RKO (cell line): ENCODE data around the gene TGM3.

Experiments used
- DNase-seq: peaks from one replicate; pipeline ENCODE4 v3.0.0-alpha.2; 2016; ENCODE audit warnings: low spot score

The TGM3 gene

DNA sequence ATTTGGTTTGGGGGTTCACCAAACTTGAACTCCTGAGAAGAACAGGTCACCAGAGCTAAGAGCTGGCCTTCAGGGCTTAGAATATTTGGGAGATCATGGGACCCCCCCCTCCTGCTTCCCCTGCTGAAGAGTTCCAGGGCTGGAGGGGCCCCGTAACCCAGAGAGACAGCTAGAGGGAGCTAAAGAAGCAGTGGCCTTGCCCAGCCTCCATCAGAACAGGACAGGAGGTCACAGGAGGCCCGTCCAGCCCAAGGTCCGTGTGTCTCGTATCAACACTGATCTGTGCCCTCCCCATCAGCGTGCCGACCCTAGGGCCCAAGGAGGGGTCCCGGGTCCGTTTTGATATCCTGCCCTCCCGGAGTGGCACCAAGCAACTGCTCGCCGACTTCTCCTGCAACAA, 44.3 kb downstream of the TGM3 start:
- DNase-seq, result no peak

DNA sequence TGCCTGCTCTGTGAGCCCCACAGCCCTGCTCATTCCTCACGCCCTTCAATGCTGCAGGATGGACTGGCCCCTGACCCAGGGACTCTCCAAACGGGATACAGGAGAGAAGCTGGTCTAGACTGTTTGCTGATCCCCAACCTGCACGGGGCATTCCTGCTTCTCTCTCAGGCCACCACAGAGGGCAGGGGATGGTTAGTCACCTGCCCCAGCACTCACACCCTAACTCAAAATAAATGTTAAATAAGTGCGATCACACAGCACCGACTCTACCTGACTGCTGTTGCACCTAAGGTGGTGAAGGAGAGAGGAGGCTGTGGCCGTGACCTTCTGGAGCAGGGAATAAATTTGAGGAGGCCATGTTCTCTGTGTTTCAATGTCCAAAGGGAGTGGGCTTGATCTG, 45.0 kb downstream of the TGM3 start:
- DNase-seq, result no peak

DNA sequence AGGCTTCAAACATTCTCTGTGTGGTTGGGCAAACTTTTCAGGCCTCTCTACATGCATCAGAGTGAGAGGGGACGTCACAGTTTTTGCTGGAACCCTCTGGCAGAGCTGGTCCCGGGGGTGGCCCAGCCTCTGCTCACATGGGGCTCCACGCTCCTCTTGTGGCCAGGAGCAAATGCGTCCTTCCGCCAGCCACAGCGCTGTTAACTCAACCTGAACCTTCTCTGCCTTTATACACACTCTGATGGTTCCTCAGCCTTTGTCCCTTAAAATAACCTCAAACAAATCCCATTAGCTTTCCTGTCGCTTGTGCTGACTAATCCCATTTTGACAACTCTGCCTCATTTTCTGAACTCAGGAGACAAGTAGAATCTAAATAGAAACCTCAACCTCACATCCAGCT, 45.5 kb downstream of the TGM3 start:
- DNase-seq, result no peak

DNA sequence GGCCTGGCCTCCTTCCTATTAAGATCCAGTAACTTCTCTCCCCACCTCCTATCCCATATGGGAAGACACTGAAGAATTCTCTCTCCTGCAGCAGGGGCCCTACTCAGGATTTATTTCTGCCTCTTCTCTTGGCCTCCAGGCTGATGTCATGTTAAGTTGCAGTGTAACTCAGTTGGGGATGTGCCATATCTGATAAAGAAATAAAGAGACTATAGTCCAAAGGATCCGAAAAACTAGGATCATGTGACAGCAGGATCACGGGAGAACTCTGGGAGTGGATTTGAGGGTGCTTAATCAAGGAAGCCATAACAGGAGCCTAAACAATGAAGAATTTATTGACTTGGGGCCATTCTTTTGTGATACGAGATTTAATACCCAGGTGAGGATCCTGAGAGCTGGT, 46.4 kb downstream of the TGM3 start:
- DNase-seq, result no peak

DNA sequence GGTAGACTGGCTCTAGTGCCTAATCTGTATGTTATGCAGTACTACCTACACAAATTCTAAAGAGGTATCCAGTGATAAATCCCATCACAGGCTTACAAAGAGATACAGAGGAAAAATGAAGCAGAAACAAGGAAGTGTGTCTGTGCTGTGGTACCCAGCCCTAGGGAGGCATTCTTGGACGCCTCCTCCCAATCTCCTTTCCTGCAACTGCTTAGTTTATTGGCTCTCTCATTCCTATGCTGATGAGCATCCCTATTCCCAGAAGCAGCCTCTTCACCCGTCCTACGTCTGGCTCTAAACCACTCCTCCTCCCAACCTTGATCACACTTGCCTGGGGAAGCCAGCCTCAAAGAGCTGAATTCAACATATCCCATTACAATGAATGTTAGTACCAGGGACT, 50.4 kb downstream of the TGM3 start:
- DNase-seq, result no peak

DNA sequence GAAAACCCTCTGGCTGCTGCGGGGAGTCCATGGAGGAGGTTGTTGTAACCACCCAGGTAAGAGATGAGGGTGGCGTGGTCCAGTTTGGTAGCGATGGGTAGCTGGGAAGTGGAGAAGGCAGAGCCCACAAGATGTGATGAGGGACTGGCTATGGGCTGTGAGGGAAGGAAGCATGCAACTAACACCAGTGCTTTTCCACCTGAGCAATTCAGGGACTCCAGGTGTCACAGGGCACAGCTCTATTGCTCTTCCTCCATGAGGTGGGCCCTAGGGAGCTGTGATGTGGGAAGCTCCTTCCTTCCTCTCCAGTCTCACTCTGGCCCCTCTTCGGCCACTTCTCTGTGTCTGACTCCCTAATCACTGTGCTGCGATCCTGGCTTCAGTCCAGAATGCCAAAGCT, 52.5 kb downstream of the TGM3 start:
- no peak for DNase-seq

DNA sequence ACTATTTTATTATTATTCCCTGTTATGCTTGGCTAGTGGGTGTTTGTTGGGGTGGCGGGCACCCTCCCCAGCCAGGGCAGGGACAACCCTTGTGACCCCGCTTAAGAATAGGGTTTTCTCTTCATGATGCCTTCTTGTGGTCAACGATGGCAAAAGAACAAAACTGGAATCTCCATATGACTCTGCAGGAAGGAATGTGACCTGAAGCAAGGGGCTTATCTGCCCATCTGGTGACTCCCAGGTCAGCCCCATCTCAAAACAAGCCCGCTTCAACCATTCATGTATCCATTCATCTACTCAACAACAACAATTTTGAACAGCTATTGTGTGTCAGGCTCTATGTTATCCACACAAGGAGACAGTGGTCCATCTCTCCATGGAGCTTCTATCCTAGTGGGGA, 54.0 kb downstream of the TGM3 start:
- DNase-seq, result peak; percentile 5

DNA sequence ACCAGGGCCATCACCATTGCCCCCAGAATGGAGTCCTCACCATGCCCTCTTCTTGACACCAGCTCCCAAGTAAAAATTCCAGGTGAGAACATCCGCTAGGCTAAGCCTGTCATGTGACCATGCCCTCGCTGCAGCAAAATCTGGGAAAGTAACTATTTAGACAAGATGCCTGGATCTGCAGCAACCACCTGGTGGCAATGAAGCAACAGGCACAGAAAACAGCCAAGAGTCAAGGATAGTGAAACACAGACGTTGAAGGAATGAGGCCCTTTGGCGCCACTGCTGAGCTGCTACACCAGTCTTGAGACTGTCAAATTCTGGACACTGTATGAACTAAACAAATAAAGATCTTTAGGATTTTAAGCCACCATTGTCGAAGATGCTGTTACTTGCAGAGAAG, 54.8 kb downstream of the TGM3 start:
- no peak for DNase-seq

DNA sequence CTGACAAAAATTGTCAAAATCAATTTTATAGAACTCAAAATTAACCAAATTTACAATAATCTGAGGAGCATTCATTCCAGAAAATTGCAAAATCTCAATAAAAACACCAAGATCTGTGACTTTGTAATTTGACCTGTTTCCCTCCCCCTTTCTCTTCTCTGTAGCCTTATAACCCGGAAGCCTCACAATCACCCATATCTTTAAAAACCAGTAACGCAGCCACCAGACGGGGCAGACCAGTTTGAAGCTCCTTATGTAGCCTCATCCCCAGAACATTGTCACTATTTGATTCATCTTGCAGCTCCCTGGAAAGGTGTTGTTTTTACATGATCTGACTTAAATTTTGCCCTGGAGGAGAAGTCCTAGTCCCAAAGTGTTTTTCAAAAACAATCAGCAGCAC, 57.4 kb downstream of the TGM3 start:
- no peak for DNase-seq

DNA sequence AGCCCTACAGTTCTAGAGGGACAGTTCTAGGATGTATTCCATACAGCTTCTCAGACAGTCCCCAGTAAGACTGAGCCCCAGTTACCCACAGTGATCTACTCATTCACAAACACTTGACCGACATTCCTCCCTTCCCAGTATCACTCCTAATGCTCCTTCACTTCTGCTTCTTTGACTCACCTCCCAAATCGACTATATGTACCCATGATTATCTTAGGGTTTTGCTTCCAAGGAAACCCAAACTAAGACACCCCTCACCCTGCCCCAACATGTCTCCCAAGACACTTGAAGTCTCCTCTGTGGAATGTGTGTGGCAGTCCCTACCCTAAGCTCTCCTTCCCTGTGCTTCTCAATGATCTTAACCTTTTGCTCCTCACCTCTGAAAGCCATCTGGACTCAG, 61.3 kb downstream of the TGM3 start:
- DNase-seq, result no peak

DNA sequence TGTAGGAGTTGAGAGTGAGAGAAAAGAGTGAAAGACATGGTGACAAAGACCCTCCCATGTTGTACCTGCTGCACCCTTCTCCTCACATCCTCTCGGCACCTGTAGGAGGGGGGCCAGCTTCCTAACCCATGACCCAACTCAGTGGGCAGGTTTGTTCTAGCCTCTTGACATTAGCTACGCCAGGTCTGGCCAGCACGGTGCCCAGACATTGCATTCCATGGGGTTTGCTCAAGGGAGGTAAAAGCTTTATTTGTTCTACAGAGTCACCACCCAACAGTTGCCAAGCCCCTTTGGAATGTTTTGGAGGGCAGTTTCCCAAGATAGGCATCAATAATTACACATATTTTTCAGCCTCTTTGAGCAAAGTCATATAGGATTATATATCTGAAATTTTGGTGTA, 62.2 kb downstream of the TGM3 start:
- DNase-seq, result no peak

DNA sequence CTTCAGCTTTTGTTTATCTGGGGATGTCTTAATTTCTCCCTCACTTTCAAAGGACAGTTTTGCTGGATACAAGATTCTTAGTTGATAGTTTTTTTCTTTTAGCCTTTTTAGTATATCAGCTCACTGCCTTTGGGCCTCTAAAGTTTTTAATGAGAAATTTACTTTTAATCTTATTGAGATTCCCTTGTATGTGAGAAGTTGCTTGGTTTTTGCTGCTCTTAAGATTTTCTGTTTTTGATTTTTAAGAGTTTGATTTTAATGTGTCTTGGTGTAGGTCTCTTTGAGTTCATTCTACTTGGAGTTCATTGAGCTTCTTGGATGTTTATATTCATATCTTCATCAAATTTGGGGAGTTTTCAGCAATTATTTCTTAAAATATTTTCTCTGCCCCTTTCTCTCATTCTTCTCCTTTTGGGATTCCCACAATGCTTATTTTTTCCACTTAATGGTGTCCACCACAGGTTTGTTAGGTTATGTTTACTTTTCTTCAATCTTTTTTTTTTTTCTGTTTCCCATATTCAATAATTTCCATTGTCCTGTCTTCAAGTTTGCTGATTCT, 65.3 kb downstream of the TGM3 start:
- DNase-seq, result no peak

DNA sequence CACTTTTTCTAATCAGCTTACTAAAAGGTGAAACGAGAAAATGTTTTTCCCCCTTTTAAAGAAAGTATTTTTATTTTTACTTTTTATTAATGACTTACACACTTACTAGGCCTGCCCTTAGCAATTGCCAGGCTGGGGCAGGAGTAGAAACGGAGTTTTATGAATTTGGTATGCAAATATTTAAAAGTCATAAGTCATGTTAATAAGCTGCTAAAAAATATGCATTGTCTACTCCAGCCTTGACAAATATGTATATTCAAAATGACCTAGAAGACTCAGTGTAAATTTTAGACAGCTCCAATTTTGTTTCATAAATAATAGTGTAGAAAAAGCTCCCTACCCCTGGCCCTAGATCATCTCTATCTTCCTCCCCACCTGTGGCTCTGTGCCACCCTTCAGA, 67.4 kb downstream of the TGM3 start:
- no peak for DNase-seq

DNA sequence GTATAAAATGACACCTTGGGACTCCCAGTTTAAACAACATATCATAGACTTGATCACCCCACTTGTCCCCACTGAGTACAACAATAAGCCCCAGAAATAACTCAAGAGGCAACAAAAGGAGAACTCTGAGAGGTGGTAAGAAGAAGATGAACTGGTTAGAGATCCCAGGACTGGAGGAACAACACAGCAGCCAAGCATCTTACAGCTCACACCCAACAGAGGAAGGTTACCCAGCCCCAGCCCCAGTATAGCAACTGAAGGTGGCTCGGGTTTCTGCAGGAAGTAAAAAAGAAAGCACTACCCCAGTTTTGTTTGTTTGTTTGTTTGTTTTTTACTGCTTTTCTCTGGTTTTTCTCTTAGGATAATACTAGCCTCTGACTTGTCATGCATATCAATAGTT, 67.8 kb downstream of the TGM3 start:
- no peak for DNase-seq

DNA sequence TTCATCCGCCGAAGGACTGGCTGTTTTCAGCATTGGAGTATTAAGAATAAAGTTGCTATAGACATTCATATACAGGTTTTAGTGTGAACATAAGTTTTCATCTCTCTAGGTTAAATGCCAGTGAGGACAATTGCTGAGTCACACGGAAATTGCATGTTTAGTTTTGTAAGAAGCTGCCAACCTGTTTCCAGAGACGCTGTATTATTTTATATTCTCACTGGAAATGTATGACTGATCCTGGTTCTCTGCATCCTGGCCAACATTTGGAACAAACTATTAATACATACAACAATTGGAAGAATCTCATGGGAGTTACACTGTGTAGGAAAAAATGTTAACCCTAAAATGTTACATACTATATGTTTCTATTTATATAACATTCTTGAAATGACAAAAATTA, 68.2 kb downstream of the TGM3 start:
- DNase-seq, result no peak

DNA sequence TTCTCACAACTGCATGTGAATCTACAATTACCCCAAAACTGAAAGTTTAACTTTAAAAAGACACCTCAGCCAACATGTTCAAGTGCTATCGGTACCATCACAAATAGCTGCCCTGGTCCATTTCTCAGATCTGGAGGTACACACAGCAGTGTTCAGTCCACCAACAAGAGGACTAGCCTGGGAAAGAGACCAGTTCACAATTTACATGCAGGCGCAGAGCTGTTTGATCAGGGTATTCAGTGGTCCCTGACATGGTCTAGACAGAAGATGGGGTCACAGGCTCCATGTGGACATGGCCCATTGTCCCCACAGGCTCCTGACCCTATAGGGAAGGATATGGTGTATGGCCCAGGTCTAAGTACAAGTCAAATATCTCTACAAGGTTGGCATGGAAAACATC, 69.3 kb downstream of the TGM3 start:
- DNase-seq, result no peak

DNA sequence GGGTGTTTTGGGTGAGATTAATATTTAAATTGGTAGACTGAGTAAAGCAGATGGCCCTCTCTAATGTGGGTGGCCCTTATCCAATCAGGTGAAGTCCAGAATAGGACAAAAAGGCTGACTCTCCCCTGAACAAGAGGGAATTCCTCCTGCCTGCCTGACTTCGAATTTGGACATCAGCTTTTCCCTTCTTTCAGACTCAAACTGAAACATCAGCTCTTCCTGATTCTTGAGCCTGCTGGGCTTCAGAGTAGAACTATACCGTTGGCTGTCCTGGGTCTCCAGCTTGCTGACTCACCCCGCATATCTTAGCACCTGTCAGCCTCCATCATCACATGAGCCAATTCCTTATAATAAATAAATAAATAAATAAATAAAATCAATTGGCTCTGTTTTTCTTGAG, 69.9 kb downstream of the TGM3 start:
- DNase-seq, result no peak

DNA sequence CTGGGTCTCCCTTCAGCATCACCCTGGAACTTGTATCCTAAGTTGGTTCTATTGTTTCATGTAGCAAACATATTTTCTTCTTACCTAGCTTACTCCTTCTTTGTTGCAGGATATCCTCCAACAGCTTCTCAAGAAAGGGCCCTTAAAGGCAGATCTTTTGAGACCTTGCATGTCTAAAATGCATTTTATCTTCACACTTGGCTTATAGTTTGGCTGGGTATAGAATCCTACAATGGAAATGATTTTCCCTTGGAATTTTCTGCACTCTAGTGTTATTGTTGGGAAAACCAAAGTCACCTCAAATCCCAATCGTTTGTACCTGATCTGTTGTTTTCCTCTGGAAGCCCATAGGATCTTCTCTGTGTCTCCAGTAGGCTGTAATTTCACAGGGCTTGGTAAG, 72.8 kb downstream of the TGM3 start:
- DNase-seq, result no peak

DNA sequence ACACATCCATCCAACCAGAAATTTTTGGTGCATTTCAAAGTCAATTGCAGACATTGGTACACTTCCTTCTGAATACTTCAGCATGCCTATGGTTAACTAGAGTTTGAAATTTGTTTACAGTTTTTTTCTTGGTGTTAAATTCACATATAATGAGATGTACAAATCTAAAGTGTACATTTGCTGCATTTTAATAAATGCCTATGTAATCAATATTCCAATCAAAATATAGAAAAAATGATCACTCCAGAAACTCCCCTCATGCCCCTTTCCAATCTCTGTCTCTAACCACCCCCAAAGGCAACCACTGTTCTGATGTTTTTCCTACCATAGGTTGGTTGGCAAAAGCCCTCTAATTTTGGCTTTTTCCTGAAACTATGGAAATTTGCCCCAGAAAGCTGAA, 77.3 kb downstream of the TGM3 start:
- no peak for DNase-seq

DNA sequence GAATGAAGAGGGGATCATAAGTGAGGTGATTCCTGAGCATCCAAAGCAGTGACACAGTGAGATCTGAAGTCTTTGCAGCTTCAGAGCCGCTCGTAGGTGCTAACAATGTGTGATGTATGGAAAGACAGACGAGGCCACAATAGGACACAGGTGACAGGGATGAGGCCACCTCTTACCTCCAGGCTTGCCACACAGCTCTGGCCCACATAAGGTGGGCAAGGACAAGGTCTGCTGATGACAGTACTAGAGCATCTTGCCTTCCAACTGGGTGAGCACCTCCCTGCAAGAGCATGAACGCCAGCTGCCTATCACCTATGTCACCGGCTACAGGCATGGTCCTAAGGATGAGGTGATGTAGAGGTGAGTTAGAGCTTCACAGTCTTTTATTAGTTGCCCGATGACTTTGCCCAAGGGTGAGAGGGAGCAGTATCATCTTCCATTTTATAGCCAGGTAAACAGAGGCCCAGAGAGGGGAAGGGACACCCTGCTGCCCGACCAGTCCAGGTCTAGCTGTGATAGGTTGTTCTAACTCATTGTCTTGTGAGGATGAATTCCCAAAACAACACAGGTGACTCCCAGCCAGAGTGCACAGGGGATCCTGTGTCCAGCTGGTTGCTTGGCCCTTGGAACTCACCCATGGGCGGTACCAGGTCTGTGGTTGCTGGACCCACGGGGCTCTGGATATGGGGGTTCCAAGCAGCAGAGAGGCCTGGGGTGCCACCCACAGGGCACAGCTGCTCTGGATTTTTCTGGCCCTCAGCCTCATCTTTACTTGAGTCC, 78.7 kb downstream of the TGM3 start:
- no peak for DNase-seq

DNA sequence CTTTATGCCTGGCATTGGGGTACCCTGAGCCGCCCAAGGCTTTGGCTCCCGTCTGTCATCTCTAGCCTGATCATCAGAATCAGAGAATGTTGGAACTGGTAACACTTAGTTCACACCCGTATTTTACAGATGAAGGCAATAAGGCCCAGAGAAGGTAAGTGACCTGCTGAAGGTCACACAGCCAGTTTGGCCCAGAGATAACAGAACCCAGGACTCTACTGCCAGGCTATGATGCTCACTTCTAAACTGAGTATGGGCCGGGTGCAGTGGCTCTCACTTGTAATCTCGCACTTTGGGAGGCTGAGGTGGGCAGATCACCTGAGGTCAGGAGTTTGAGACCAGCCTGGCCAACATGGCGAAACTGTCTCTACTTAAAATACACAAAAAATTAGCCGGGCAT, 83.1 kb downstream of the TGM3 start:
- DNase-seq, result no peak

DNA sequence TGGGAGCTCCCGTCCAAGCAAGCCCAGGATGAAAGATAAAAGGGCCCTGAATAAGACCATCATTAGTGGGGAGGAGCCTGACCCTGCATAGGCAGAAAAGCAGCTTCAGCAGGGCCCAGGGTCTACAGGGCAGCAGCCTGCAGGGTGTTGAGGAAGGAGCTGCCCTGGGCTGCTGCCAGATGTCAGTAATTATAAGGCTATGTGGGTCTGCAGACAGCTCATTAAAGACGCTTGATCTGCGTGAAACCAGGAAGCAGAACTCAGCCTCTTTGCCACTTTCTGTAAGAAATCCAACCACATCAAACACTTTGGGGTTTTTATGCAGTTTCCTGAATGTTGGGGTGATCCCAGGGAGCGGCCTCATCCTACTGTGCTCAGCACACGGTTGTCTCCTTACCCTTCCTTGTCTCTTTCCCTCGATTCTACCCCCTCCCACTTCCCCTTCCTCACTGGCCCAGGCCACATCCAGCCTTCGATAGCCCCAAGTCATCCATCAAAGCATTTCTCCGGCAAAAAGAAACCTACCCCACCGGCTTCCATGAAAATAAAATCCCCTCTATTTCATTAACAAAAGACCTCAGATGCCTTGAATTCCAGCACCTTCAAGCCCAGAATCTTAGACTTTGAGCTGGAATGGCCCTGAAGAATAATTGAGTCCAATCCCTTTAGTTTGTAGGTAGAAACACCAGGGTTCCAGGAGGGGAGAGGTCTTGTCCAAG, 83.9 kb downstream of the TGM3 start:
- no peak for DNase-seq

DNA sequence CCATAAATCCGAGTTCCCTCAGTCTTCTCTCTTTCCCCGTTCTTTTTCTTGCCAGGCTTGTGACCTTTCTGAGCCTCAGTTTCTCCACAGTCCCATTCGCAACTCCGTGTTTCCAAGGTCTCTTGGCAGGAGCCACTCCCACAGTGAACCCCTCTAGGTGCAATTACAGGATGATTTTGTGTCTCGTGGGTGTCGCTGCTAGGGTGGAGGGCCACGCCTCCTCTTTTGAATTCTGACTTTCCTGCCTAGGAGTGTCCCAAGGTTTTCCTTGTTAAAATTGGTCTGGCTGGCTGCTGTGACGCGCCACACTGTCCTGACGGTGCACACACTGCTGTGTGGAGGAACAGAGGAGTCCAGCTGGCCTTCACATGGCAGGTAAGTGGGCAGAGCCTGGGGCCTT, 84.8 kb downstream of the TGM3 start, which contains the start of gene TGM6:
Gene TGM6 (plus strand): TSS at position 301 of the 400 bp plus-strand sequence. CDS start 68 bp downstream, at position 369.
- no peak for DNase-seq

DNA sequence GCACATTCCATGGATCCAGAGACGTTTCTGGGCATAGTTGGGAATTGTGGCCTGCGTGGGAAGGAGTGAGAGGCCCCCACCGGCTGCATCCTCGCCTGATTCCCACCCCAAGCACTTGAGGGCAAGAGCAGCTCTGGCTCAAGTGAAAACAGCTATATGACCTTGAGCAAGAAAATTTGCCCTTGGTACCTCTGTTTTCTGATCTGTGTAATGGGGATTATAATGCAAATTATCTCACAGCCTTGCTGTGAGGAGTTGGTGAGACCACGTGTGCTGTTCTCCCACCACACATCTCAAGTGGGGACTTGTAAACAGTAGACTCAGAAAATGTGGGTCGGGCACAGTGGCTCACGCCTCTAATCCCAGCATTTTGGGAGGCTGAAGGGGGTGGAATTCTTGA, 85.5 kb downstream of the TGM3 start:
- DNase-seq, result no peak
